HG03469 (cell line): ENCODE data around the gene FOXP2.
"Not testable (repeated sequence)": the region's sequence is repeated elsewhere in the genome, so short reads cannot be mapped to it uniquely, and the experiment has no call there.

Experiments used
- ATAC-seq: cut with Tn5 transposase; IDR thresholded peaks from one replicate; pipeline ENCODE4 v1.9.1; 2021; ENCODE audit warnings: mild to moderate bottlenecking, moderate library complexity, moderate number of reproducible peaks; ENCODE audit not compliant: unreplicated experiment

FOXP2 gene

GRCh38 chr7:114574384-114574783 is 159.8 kb downstream of the FOXP2 start:
- ATAC-seq: no peak

- ATAC-seq: no peak
Measured at GRCh38 chr7:114575098-114575497, 160.5 kb downstream of the FOXP2 start.

- not testable (repeated sequence) for ATAC-seq
Measured at GRCh38 chr7:114580963-114581362, 166.3 kb downstream of the FOXP2 start.

- ATAC-seq: no peak
Measured at GRCh38 chr7:114588506-114588905, 173.9 kb downstream of the FOXP2 start.

GRCh38 chr7:114589436-114589835 is 174.8 kb downstream of the FOXP2 start:
- no peak for ATAC-seq

GRCh38 chr7:114590298-114590697 is 175.7 kb downstream of the FOXP2 start:
- ATAC-seq: no peak

- no peak for ATAC-seq
Measured at GRCh38 chr7:114598946-114599345, 184.3 kb downstream of the FOXP2 start.

- no peak for ATAC-seq
Measured at GRCh38 chr7:114606100-114606499, 191.5 kb downstream of the FOXP2 start.

GRCh38 chr7:114608822-114609221 is 194.2 kb downstream of the FOXP2 start:
- ATAC-seq: not testable (repeated sequence)

GRCh38 chr7:114620208-114620607 is 205.6 kb downstream of the FOXP2 start:
- ATAC-seq: no peak

- no peak for ATAC-seq
Measured at GRCh38 chr7:114622221-114622620, 207.6 kb downstream of the FOXP2 start.

- no peak for ATAC-seq
Measured at GRCh38 chr7:114623146-114623545, 208.5 kb downstream of the FOXP2 start.

- ATAC-seq: no peak
Measured at GRCh38 chr7:114627231-114627630, 212.6 kb downstream of the FOXP2 start.

- ATAC-seq: no peak
Measured at GRCh38 chr7:114628362-114628761, 213.7 kb downstream of the FOXP2 start.

GRCh38 chr7:114629762-114630161 is 215.1 kb downstream of the FOXP2 start:
- no peak for ATAC-seq

- ATAC-seq: no peak
Measured at GRCh38 chr7:114630201-114630990, 215.8 kb downstream of the FOXP2 start.

- ATAC-seq: no peak
Measured at GRCh38 chr7:114631249-114631822, 216.7 kb downstream of the FOXP2 start.

GRCh38 chr7:114639451-114639850 is 224.8 kb downstream of the FOXP2 start:
- no peak for ATAC-seq

GRCh38 chr7:114644455-114644854 is 229.8 kb downstream of the FOXP2 start:
- no peak for ATAC-seq

- no peak for ATAC-seq
Measured at GRCh38 chr7:114645451-114645850, 230.8 kb downstream of the FOXP2 start.

GRCh38 chr7:114647518-114647917 is 232.9 kb downstream of the FOXP2 start:
- no peak for ATAC-seq

- ATAC-seq: no peak
Measured at GRCh38 chr7:114648117-114648516, 233.5 kb downstream of the FOXP2 start.

GRCh38 chr7:114648680-114649079 is 234.1 kb downstream of the FOXP2 start:
- no peak for ATAC-seq
